ENCODE measurements around the gene PXDN. TPM values are rescaled to one million over a fixed set of nuclear protein-coding genes. Genes with fewer than 3 reads are reported as not detected.
"Not testable (repeated sequence)": the region's sequence is repeated elsewhere in the genome, so short reads cannot be mapped to it uniquely, and the experiment has no call there.

PXDN gene
- total RNA-seq, 1 experiment from 2014 or later, result 0.13 TPM

GRCh38 chr2:1706089-1706841 is 38.0 kb downstream of the PXDN start:
- not testable (repeated sequence) for DNase-seq (ENCODE audit: low spot score)

GRCh38 chr2:1705557-1706076 is 38.7 kb downstream of the PXDN start:
- DNase-seq (ENCODE audit: low spot score), result no peak

DNA sequence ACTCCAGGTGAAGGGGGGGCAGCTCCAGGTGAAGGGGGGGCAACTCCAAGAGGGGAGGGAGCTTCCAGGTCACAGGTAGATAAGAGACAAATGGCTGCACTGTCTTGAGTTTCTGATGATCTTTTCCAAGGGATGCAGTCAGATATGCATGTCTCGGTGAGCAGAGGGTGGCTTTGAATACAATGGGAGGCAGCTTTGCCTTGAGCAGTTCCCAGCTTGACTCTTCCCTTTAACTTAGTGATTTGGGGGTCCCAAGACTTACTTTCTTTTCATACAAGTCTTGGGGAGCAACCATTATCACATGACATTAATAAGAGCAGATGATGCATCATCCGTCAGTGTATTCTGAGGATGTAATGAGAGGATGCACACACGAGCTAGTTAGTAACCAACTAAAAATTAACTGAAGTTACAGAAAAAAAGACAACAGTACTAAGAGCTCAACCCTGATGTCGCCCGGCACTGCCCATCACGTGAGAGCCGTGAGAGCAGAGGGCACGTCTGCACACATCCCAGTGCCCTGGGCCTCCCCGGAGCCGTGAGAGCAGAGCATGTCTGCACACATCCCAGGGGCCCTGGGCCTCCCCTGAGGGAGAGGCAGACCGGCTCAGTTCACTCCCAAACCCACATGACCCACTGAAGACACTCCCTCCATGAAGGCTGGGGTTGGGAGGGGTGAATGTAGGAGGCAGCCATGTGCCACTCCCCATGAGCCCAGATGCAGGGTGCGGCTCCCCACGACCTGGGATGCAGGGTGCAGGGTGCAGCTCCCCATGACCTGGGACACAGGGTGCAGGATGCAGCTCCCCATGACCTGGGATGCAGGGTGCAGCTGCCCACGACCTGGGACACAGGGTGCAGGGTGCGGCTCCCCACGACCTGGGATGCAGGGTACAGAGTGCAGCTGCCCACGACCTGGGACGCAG is 39.4 kb downstream of the PXDN start:
- DNase-seq (ENCODE audit: low spot score), result no peak

- no peak for DNase-seq (ENCODE audit: low spot score)
Observed at GRCh38 chr2:1702186-1702565, 42.1 kb downstream of the PXDN start.

GRCh38 chr2:1701556-1702185 is 42.6 kb downstream of the PXDN start:
- no peak for DNase-seq (ENCODE audit: low spot score)

- DNase-seq (ENCODE audit: low spot score), result no peak
Observed at GRCh38 chr2:1701020-1701419, 43.3 kb downstream of the PXDN start.

- not testable (repeated sequence) for DNase-seq (ENCODE audit: low spot score)
Observed at GRCh38 chr2:1700427-1700826, 43.9 kb downstream of the PXDN start.

GRCh38 chr2:1698188-1698945 is 45.9 kb downstream of the PXDN start:
- no peak for DNase-seq (ENCODE audit: low spot score)

DNA sequence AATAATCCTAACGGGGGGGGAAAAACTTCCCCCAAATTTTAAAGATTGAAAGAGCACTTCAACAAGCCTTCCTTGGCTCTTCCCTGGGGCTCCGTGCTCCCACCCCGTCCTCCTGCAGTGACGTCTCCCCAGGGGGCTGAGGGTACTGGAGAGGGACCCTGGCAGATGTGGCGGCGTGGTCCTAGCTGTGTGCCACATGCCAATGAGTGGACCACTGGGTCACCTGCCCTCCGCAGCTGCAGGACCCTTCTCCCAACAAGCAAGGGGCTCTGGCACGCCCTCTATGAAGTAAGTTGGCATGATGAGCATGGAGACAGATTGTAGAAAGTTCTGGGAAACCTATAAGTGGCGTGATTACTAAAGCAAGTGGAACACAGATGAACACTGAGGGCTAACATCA is 46.7 kb downstream of the PXDN start:
- DNase-seq (ENCODE audit: low spot score), result no peak

DNA sequence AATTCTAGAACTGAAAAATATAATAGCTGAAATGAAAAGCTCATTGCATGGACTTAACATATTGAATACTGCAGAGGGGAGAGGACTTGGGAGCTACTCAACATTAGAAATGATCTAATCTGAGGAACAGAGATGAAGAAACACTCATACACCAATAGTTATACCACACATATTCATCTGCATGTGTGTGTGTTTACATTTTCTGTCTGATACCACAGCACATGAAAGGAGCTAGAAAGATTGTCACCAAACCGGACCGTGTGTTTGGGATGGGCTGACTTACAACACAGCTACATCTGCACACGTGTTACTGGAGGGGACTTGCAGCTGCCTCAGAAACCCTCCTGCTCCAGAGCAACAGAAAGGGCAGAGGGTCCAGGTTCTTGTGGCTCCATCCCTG is 47.8 kb downstream of the PXDN start:
- no peak for DNase-seq (ENCODE audit: low spot score)

DNA sequence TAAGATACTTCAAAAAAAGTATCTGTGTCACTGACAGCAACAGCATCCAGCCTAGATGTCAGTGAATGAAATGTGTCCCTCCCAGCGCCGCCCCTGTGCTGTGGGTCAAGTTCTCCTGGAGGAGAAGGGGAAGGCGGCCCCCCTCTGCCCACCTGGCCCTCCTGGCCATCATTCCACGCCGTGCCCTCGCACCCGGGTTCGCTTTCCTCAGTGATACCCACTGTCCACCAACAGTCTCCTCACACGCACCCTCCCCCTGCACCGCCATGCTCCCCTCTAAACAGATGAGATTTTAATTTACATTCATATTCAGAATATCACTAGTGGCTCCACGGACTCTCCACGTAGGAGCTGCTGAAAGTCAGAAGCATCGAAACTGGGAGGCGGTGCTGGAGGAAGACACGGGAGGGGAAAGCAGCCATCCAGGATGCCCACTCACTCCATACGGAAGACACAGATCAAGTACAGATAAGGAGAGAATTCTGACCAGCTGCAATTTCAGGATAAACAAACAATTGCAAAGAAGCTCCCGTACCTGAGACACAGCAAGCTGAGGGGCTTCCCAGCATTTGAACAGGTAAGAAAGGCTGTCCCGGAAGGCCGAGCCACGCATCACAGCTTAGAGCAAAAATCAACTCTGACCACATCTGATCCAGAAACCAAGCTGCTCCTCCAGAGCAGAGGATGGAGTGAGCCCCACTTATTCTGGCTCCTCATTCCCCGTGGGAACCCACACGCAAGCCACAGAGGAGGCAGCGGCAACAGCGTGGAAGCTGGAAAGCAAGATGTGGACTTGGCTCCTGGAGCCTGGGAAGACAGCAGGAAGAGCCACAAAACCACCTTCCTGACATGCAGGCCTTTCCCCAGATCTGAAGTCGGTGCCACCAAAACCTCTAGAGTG is 49.7 kb downstream of the PXDN start:
- no peak for DNase-seq (ENCODE audit: low spot score)

DNA sequence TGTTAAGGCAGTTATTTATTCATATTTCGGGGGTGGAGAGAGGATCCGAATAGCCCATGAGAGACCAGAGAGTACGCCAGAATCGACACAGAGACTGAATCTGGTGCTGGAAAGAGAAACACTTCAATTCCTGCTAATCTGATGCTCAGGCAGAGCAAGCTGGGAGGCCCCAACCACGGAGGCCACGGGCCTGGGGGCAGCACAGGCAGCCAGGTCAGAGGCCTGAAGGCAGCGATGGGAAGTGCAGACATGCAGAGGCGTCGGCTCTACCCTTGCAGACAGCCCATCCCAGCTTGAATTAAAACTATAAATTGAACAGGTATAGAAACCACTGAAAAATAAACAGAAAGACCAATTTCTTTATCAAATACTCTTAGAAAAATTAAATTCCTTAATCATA is 50.6 kb downstream of the PXDN start:
- DNase-seq (ENCODE audit: low spot score), result no peak

DNA sequence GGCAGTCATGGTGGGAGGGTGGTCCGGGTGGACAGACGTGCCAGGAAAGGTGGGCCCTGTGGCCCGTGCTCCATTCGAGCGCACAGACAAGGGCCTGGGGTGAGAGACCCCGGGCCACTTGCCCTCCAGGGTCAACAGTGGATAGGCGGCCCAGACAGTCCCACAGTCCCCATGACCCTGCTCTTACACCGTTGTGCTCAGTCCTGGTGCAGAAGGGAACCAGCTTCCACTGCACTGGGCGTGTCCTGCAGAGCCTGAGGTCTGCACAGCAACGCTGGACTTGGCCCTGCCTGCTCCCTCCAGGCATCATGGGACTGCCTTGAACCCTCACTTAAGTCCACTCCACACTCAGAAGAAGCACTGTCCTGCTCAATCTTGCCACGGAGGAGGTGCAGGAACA is 52.0 kb downstream of the PXDN start:
- DNase-seq (ENCODE audit: low spot score), result no peak

- DNase-seq (ENCODE audit: low spot score), result no peak
Observed at GRCh38 chr2:1691366-1691765, 52.9 kb downstream of the PXDN start.

GRCh38 chr2:1690056-1690775 is 54.1 kb downstream of the PXDN start:
- DNase-seq (ENCODE audit: low spot score), result no peak

- DNase-seq (ENCODE audit: low spot score), result no peak
Observed at GRCh38 chr2:1688859-1689258, 55.5 kb downstream of the PXDN start.

DNA sequence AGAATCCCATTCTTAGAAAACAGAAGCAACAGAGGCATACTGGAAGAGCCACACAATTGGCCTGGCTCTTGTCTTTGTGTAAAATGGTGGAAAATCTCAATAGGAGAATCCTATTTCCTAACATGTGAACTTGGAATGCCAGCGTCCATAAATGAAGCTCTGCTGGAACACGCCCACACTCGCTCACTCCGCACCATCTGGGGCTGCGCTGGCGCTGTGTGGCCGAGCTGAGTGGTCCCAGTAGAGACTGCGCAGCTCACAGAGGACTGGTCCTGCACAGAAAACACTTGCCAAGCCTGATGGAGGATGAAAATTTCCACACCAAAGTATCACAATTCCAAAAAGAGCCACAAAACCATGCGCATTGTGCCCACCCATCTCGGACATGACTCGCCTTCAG is 56.2 kb downstream of the PXDN start:
- no peak for DNase-seq (ENCODE audit: low spot score)

DNA sequence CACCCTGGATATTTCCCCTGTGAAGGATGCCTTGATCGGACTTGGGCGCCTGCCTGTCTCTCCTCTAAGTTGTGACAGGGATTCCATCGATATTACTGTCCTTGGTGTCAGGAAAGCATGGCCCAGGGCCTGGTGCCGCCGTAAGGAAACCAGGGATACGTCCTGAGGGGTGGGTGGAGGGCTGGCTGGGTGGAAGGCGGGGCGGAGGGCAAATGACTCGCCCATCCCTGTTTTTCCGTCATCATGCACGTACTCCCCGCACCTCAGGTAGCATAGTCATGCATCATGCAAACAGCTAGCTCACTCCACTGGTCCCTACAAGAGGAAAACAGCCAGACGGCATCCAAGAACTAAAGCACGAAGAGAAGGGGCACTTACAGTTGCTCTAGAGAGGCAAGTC is 57.1 kb downstream of the PXDN start:
- no peak for DNase-seq (ENCODE audit: low spot score)

GRCh38 chr2:1686784-1687105 is 57.6 kb downstream of the PXDN start:
- no peak for DNase-seq (ENCODE audit: low spot score)
